CD14-positive monocyte (primary cell): ENCODE results near the gene ERCC3. TPM values are rescaled to one million over a fixed set of nuclear protein-coding genes. Genes with fewer than 3 reads are reported as not detected.

Experiments
- DNase-seq, 3 donors: peaks; one replicate each; pipeline ENCODE4 v3.0.0-alpha.2; 2011 to 2022
- H2AFZ ChIP-seq: 2 replicates; pipeline ENCODE4 v1.6.0; 2012; ENCODE audit warnings: mild to moderate bottlenecking, low read depth, low read length, inconsistent platforms; ENCODE audit not compliant: insufficient read depth, poor library complexity, severe bottlenecking
- H3K27ac ChIP-seq, 2 donors: 1 replicate in 1 of 2; 2 replicates in 1 of 2; pipeline ENCODE4 v1.5.1; 2012 to 2013; ENCODE audit warnings: low read length in 2 of 2, control low read depth in 1 of 2, inconsistent platforms in 1 of 2, low read depth in 1 of 2, mild to moderate bottlenecking in 1 of 2
- H3K27me3 ChIP-seq, 2 donors: one replicate each; pipeline versions ENCODE4 v1.6.0 to v1.6.1; 2011 to 2013; ENCODE audit warnings: low read length in 2 of 2; ENCODE audit not compliant: control insufficient read depth in 2 of 2, insufficient read depth in 2 of 2
- H3K36me3 ChIP-seq, 2 donors: replicated peaks in 1 of 2; 1 replicate in 1 of 2; 2 replicates in 1 of 2; pipeline versions ENCODE4 v1.5.1 to v1.6.1; 2012 to 2013; ENCODE audit warnings: low read length in 2 of 2, control low read depth in 1 of 2, inconsistent platforms in 1 of 2, mild to moderate bottlenecking in 1 of 2; ENCODE audit not compliant: insufficient read depth in 2 of 2, control insufficient read depth in 1 of 2
- H3K4me1 ChIP-seq, 2 donors: 1 replicate in 1 of 2; 2 replicates in 1 of 2; pipeline versions ENCODE4 v1.5.1 to v1.6.1; 2012 to 2013; ENCODE audit warnings: low read length in 2 of 2, control low read depth in 1 of 2, inconsistent platforms in 1 of 2, mild to moderate bottlenecking in 1 of 2, moderate library complexity in 1 of 2; ENCODE audit not compliant: insufficient read depth in 2 of 2, control insufficient read depth in 1 of 2
- H3K4me2 ChIP-seq: replicated peaks from 2 replicates; pipeline ENCODE3; 2012; ENCODE audit warnings: low read length, moderate library complexity, mild to moderate bottlenecking; ENCODE audit not compliant: poor library complexity, severe bottlenecking; ENCODE audit errors: extremely low read depth
- H3K4me3 ChIP-seq, 3 experiments: fragments of 200-600 bp in 1 of 3; sonication (generic) in 1 of 3; replicated peaks in 1 of 3; 1 replicate in 2 of 3; 2 replicates in 1 of 3; pipeline ENCODE4 v1.5.1; 2011 to 2013; ENCODE audit warnings: low read length in 3 of 3, mild to moderate bottlenecking in 3 of 3, control low read depth in 2 of 3, low read depth in 2 of 3, inconsistent platforms in 1 of 3, moderate library complexity in 1 of 3
- H3K79me2 ChIP-seq: 2 replicates; pipeline ENCODE4 v1.6.0; 2012; ENCODE audit warnings: mild to moderate bottlenecking, control low read depth, inconsistent platforms, low read length, moderate library complexity; ENCODE audit not compliant: insufficient read depth
- H3K9ac ChIP-seq: 2 replicates; pipeline ENCODE4 v1.6.0; 2017; ENCODE audit warnings: low read length, mild to moderate bottlenecking; ENCODE audit not compliant: insufficient read depth, poor library complexity, severe bottlenecking
- H3K9me3 ChIP-seq, 2 donors: replicated peaks in 1 of 2; 1 replicate in 1 of 2; 2 replicates in 1 of 2; pipeline versions ENCODE4 v1.5.1 to v1.6.1; 2012 to 2013; ENCODE audit warnings: low read length in 2 of 2, control low read depth in 1 of 2; ENCODE audit not compliant: control insufficient read depth in 1 of 2, insufficient read depth in 1 of 2
- H4K20me1 ChIP-seq: 2 replicates; pipeline ENCODE4 v1.6.0; 2012; ENCODE audit warnings: mild to moderate bottlenecking, low read length, control low read depth, moderate library complexity; ENCODE audit not compliant: insufficient read depth
- H3K27ac Mint-ChIP-seq, 7 donors: one replicate each; pipeline ENCODE4 v1.8.0; 2020; ENCODE audit warnings: mild to moderate bottlenecking in 7 of 7, mixed read lengths in 7 of 7, moderate library complexity in 6 of 7, inconsistent platforms in 2 of 7
- H3K27me3 Mint-ChIP-seq, 3 donors: one replicate each; pipeline ENCODE4 v1.8.0; 2021 to 2022; ENCODE audit warnings: low read depth in 3 of 3, mild to moderate bottlenecking in 3 of 3, mixed read lengths in 3 of 3, moderate library complexity in 3 of 3, inconsistent platforms in 1 of 3
- H3K36me3 Mint-ChIP-seq, 2 donors: one replicate each; pipeline ENCODE4 v1.8.0; 2020; ENCODE audit warnings: mixed read lengths in 2 of 2, inconsistent platforms in 1 of 2, mild to moderate bottlenecking in 1 of 2
- H3K4me1 Mint-ChIP-seq: one replicate; pipeline ENCODE4 v1.8.0; 2020; ENCODE audit warnings: mild to moderate bottlenecking, mixed read lengths
- H3K4me3 Mint-ChIP-seq, 2 donors: one replicate each; pipeline ENCODE4 v1.8.0; 2020; ENCODE audit warnings: mild to moderate bottlenecking in 2 of 2, mixed read lengths in 2 of 2, moderate library complexity in 1 of 2
- H3K9me3 Mint-ChIP-seq, 7 donors: one replicate each; pipeline ENCODE4 v1.8.0; 2020 to 2022; ENCODE audit warnings: mixed read lengths in 7 of 7, mild to moderate bottlenecking in 6 of 7, moderate library complexity in 6 of 7, inconsistent platforms in 2 of 7
- WGBS: methylation state at CpG from one replicate; pipeline ENCODE4 v1.1.5; 2013; ENCODE audit warnings: missing lambda C conversion rate; ENCODE audit not compliant: insufficient coverage; 5-methylcytosine and 5-hydroxymethylcytosine counted together
- intact Hi-C, 2 donors: fragments of 100-400 bp; cut with micrococcal nuclease; formaldehyde crosslinking; loops; one replicate each; pipeline versions ENCODE4 v1.15.0 to v1.15.1; 2023
- polyA plus RNA-seq, 3 donors: library from polyadenylated mRNA; depleted of rRNA in 1 of 3; unstranded in 2 of 3; stranded (reverse) in 1 of 3; fragments of 300-500 nt in 2 of 3; fragments of >200 nt in 1 of 3; fragmentation: Illumina TruSeq in 2 of 3; gene quantifications; 1 replicate in 2 of 3; 2 replicates in 1 of 3; pipeline ENCODE4 v1.2.3, GENCODE V29; 2012 to 2021
- TF ChIP-seq, protein P1 (sequence below): fragments of 200-600 bp; IDR thresholded peaks from one replicate; pipeline ENCODE4 v1.8.0; 2022; ENCODE audit warnings: antibody characterized with exemption, mild to moderate bottlenecking

Gene ERCC3
- polyA plus RNA-seq, 3 donors, result 13.2 to 49.7 (median 16.9) TPM

- H3K9ac ChIP-seq, result no peak overlapping the region
- DNase-seq, result no peak
- H3K36me3 ChIP-seq, result no peaks in the 10 kb centered on the region
- H4K20me1 ChIP-seq, result no peaks in the 10 kb centered on the region
- peaks cover 4 to 15% of the 10 kb centered on the region in 2 donors for H3K36me3 Mint-ChIP-seq
- TF ChIP-seq, protein P1, sequence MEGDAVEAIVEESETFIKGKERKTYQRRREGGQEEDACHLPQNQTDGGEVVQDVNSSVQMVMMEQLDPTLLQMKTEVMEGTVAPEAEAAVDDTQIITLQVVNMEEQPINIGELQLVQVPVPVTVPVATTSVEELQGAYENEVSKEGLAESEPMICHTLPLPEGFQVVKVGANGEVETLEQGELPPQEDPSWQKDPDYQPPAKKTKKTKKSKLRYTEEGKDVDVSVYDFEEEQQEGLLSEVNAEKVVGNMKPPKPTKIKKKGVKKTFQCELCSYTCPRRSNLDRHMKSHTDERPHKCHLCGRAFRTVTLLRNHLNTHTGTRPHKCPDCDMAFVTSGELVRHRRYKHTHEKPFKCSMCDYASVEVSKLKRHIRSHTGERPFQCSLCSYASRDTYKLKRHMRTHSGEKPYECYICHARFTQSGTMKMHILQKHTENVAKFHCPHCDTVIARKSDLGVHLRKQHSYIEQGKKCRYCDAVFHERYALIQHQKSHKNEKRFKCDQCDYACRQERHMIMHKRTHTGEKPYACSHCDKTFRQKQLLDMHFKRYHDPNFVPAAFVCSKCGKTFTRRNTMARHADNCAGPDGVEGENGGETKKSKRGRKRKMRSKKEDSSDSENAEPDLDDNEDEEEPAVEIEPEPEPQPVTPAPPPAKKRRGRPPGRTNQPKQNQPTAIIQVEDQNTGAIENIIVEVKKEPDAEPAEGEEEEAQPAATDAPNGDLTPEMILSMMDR, result no peak
- H3K9me3 ChIP-seq, result peaks cover 0 to 32% of the 10 kb centered on the region in 2 donors
- 61% methylated on average over 3 of the region's 14 CpGs for WGBS
- H3K4me2 ChIP-seq, result no peak overlapping the region
- peaks cover 13 to 14% of the 10 kb centered on the region in 2 donors for H3K4me1 ChIP-seq
- no peak overlapping the region for H3K27ac ChIP-seq
- peaks cover 2 to 38% (median 33%) of the 10 kb centered on the region in 7 donors for H3K9me3 Mint-ChIP-seq
- peaks cover 55 to 76% of the 10 kb centered on the region in 2 donors for H3K27me3 ChIP-seq
- H3K79me2 ChIP-seq, result no peaks in the 10 kb centered on the region
- no peak overlapping the region for H2AFZ ChIP-seq
- peaks cover 63 to 84% (median 82%) of the 10 kb centered on the region in 3 donors for H3K27me3 Mint-ChIP-seq
- no peak overlapping the region for H3K27ac Mint-ChIP-seq
- intact Hi-C loops, result no loop called here
- peaks cover 16% of the 10 kb centered on the region for H3K4me1 Mint-ChIP-seq
- no peak overlapping the region for H3K4me3 ChIP-seq
- peak overlapping the region in 1 of 2 donors; percentile 80 for H3K4me3 Mint-ChIP-seq
Observed at GRCh38 chr2:127217470-127218325, 76.2 kb downstream of the ERCC3 start.

DNA sequence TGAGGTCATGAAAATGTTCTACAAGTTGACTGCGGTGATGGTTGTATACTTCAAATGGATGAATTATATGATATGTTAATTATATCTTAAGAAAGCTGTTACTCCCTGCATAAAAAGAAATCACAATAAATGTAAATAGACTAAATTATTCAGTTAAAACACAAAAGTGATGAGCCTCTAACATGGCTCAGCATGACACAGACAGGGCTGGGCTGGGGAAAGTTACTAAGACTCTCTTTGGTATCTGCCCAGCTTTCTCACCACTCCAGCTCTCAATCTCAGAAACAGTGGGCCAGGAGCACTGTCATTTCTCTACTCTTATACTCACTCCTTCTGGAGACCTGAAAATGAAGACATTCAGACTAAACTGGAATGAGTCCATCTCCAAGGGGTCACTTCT is 77.4 kb downstream of the ERCC3 start:
- Histone ChIP-seq H3K9me3 (peaks cover 0 to 32% of the 10 kb centered on the region in 2 donors), H3K4me2 (no peak overlapping the region), H2AFZ (no peak overlapping the region), H3K27ac (no peak overlapping the region), H3K4me3 (no peak overlapping the region), H3K9ac (no peak overlapping the region), H3K27me3 (peaks cover 49 to 65% of the 10 kb centered on the region in 2 donors), H4K20me1 (no peaks in the 10 kb centered on the region), H3K36me3 (no peaks in the 10 kb centered on the region), H3K79me2 (no peaks in the 10 kb centered on the region), H3K4me1 (peaks cover 13 to 14% of the 10 kb centered on the region in 2 donors)
- H3K27ac Mint-ChIP-seq, result no peak overlapping the region
- TF ChIP-seq, protein P1, result no peak
- H3K9me3 Mint-ChIP-seq, result peaks cover 2 to 35% (median 30%) of the 10 kb centered on the region in 7 donors
- H3K4me3 Mint-ChIP-seq, result peak overlapping the region in 1 of 2 donors; percentile 80
- H3K36me3 Mint-ChIP-seq, result peaks cover 4 to 15% of the 10 kb centered on the region in 2 donors
- no CpG with 5 or more reads among the region's 1 CpG for WGBS
- DNase-seq, result no peak
- H3K27me3 Mint-ChIP-seq, result peaks cover 63 to 75% (median 74%) of the 10 kb centered on the region in 3 donors
- peaks cover 16% of the 10 kb centered on the region for H3K4me1 Mint-ChIP-seq
- intact Hi-C loops, result no loop called here
